Activated CD8-positive, alpha-beta memory T cell treated with anti-CD3 and anti-CD28 coated beads, Interleukin-2, amount 50 U/mL, for 24 hours (primary cell): ENCODE data around the gene KLHL29.

Source experiments
- DNase-seq: peaks from one replicate; pipeline ENCODE4 v3.0.0-alpha.2; 2020; ENCODE audit errors: extremely low read depth

The KLHL29 gene

DNA sequence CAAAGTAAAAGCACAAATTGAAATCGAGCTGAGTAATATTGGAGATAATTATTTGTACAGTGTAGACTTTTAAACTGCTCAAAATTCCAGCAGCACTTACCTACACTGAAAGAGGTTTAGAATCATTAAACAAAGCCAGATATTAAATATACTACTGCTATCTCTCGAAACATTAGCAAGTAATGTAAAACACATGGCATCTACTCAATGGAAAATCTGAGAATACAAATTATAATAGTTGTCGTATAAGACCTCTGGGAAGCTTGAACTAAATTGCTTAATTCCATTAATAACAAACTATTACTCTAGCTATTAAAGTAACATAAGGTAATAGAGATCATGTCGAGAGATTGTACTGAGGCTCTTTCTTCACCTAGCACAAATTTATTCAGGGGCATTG, 108.9 kb downstream of the KLHL29 start:
- DNase-seq = no peak

DNA sequence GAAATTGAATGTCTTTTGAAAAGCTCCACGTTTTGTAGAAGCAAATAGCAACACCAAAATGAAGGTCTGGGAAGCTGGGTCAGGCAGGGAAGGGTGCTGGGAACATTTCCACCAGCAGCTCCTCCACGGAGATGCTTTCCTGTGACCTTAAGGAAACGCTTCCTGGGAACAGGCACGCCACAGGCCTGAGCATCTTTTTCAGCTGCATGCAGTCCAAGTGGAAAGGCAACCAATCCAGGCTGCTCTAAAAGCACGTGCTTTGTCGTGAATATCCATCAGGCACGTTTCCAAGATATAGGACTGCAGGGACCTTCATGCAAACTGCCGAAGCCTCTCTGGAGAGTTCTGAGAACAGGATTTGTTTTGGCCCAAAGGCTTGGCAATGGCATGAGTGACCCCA, 109.3 kb downstream of the KLHL29 start:
- DNase-seq = no peak

DNA sequence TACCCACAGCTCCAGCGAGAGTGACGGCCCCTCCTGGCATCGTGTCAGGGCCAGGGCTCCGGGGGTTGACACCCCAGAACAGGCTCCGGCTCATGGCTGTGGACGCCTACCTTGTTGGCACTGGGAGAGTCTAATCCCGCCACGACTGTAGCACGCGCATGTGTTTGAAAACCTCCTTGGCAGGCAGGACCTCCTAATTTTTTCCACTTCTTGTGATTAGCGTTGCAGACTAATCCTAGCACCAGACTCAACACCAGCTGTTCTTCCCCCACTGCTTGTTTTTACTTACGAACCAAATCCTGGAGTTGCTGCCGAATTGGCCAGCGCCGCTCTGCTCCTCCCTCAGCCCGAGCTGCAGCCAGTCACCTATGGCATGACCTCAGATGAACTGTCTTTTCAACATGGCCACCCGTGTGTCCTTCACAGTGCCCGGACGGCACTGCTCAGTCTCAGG, 110.7 kb downstream of the KLHL29 start:
- no peak for DNase-seq

DNA sequence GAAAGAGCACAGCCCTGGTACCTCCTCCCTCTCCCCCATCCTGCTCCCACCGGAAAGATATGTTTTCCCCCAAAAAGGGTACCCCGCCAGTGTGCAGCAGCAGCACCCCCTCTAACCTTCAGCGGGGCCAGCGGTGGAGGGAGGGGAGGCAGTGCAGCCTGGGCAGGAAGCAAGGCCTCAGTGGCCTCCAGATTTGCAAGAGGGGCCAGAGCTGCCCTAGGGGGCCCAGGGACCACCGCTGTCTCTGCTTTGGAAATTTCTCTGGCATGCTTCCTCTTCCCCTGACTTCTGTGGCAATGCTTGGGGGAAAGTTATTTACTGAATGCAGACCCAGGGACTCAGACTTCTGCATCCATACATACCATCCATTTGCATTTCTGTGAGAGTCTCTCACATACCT, 111.5 kb downstream of the KLHL29 start:
- DNase-seq = no peak

GRCh38 chr2:23497063-23497462, 112.1 kb downstream of the KLHL29 start:
- DNase-seq = no peak

GRCh38 chr2:23497536-23497935, 112.6 kb downstream of the KLHL29 start:
- no peak for DNase-seq

- DNase-seq = no peak
Observed at GRCh38 chr2:23498943-23499342, 114.0 kb downstream of the KLHL29 start.

GRCh38 chr2:23499439-23499838, 114.5 kb downstream of the KLHL29 start:
- no peak for DNase-seq

- DNase-seq = no peak
Observed at GRCh38 chr2:23500836-23501235, 115.9 kb downstream of the KLHL29 start.

GRCh38 chr2:23502096-23502495, 117.1 kb downstream of the KLHL29 start:
- DNase-seq = no peak

DNA sequence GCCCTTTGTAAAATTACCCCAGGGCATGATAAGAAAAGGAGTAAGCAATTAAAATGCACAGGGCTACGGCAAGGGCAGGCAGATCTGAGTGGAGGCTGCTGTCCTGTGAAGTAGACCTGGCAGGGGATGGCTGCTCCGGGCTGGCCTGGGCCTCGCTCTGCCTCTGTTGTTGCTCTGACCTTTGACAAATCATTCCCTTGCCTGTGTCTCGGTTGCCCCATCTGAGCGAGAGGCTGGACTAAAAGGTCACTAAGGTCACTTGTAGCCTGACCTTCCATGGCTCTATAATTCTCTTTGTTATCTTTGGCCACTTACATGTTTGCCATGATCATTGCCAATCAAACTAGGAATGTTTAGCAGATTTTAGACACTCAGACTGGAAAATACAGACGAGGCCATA, 118.1 kb downstream of the KLHL29 start:
- DNase-seq = no peak

GRCh38 chr2:23503682-23504081, 118.7 kb downstream of the KLHL29 start:
- no peak for DNase-seq

GRCh38 chr2:23504591-23504990, 119.6 kb downstream of the KLHL29 start:
- no peak for DNase-seq

DNA sequence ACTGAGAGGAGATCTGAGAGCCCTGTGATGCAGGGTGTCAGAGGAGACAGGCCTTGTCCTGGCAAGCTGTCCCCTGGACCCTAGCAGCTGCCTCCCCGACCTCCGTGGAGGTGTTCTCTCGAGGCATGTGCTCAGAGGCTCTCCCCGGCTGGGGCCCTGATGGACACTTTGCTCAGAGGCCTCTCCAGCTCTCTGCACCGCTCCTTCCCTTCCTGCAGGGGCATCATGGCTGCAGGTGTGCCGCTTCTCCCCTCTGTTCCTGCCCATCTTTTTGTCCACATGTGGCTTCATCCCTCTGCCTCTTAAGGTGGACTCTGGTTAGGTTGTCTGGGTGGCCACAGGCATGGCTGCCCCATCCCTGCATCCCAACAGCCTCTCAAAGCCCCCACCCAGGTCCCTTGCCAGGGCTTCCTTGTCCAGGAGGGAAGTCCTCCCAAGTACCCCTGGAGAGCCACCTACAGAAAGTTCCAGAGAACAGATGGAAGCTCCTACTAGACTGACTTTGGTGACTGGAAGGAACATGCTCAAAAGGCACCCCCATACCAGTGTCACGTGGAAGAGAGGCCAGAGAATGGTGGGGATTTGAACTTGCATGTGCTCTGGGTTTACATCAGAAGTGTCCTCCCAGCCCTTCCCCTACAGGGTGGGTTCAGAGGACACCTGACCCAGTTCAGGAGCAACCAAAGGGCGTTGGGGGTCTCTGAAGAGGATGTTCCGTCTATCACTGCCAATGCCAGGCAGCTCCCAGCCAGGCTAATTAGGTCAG, 120.4 kb downstream of the KLHL29 start:
- no peak for DNase-seq

- no peak for DNase-seq
Observed at GRCh38 chr2:23505984-23506380, 121.0 kb downstream of the KLHL29 start.

DNA sequence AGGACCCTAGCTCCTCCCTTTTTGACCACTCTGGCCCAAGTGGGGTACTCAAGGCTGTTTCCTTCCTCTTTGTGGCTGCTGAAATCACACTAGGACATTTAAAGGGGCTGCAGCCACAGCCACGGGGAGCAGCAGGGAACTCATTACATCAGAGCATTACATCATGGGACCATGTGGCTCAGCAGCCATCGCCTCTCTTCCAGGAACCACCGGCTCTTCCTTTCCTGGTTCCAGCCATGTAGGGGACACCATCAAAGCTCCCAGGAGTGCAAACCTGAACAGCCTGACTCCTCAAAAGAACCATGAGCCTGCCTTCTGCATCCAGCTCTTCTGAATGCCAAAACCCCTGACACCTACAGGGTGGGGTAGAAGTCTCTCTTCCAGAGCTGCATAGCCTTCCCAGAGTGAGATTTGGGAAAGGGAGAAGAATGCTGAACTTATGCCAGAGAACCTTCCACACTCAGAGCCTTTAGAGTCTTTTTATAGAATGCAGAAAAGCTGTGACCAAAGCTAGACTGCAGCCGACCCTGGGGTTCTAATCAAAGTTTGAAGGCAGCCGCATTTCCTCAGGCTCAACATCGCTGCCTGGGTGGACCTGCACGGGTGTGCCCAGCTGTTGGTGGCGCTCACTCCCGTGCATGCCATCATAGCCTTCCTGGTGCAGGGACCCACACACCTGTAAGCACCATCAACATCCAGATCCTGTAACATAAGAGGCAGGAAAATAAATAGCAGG, 121.7 kb downstream of the KLHL29 start:
- no peak for DNase-seq

- no peak for DNase-seq
Observed at GRCh38 chr2:23507267-23508065, 122.5 kb downstream of the KLHL29 start.

DNA sequence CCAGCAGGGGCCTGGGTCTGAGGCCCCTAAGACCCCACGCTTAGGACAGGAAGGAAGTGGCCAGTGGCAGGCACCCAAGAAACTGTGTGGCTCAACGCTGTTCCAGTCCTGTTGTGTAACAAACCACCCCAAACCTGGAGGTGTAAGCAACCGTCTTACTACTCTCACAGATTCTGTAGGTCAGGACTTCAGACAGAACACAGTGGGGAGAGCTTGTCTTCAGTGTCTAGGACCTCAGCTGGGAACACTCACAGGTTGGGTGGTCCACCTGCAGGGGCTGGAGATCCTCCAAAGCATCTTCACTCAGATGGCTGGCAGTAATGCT, 123.0 kb downstream of the KLHL29 start:
- no peak for DNase-seq

DNA sequence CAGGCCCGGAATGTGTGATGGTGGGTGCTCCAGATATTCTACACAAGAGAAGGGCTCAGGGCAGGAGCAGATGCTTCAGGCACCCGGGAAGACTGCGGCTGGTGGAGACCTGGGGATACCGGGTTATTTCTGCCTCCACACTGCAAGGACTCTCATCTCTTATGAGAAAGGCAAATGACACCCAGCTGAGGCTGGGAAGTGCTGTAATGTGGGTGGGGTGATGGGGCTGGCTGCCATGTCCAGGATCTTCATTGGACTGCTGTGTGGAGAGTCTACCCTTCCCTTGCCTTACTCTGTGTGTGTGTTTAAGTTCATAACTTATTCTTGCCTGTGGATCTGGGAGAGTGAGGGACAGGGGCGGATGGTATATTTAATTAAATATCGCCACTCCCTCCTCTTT, 124.1 kb downstream of the KLHL29 start:
- no peak for DNase-seq

DNA sequence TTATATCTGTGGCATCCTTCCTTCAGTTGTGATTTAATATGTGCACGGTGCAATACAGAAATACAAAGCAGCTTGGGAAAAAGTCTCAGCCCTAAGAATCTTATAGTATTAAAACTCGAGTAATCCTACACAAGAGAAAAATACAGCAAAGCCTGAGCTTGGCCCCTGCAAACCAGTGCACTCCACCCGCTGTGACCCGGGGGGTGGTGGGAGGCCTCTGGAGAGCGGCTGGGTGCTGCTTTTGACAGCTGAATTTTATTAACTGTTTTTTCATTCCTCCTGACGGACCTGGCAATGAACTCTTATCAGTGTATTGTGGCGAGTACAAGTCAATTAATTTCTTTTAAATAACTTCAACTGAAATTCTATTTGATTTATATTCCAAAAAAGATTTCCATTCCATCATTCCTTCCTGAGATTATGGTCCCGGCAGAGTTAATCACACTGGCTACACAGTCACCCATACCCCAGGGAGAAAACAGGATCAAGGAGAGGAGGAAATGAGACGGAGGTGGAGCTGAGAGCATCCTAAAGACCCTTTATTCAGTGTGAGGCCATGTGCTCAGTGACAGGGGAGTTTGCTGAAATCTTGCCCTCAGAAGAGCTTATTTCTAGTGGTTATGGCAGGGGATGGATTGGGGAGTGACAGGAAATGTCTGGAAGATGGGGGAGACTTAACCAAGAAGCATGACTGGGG, 124.8 kb downstream of the KLHL29 start:
- DNase-seq = no peak

DNA sequence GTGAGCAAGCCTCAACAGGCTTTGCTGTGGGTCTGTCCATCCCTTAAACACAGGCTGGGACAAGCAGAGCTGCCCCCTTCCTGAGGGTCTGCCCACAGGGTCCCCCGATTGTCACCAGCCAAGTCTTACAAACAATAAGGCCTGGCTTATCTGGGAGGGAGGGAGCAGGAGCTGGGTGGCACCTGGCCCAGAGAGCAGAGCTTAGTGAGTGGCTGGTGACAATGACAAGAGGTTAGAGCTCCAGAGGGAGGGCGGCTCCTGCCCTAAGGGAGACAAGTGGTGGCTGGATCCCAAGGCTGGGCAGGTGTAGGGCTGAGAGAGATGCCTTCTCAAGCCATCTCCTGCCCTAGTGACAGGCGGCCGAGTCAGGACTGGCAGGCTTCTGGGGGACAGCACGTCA, 125.5 kb downstream of the KLHL29 start:
- no peak for DNase-seq

- DNase-seq = no peak
Observed at GRCh38 chr2:23512778-23513177, 127.8 kb downstream of the KLHL29 start.
